Fibroblast of lung (primary cell): ENCODE measurements around the gene GNGT1. TPM values are rescaled to one million over a fixed set of nuclear protein-coding genes. Genes with fewer than 3 reads are reported as not detected.

Experiments used
- DNase-seq, 2 donors: peaks; one replicate each; pipeline versions ENCODE4 v3.0.0 to v3.0.0-alpha.2; 2010; ENCODE audit warnings: low read depth in 2 of 2
- H2AFZ ChIP-seq: 2 replicates; pipeline ENCODE4 v1.5.1; 2012; ENCODE audit warnings: low read length, control low read depth, inconsistent platforms
- H3K27ac ChIP-seq: 2 replicates; pipeline ENCODE4 v1.5.1; 2011; ENCODE audit warnings: low read length, control low read depth; ENCODE audit not compliant: insufficient read depth
- H3K27me3 ChIP-seq: 2 replicates; pipeline ENCODE4 v1.5.1; 2011; ENCODE audit warnings: mild to moderate bottlenecking, low read length; ENCODE audit not compliant: control insufficient read depth, insufficient read depth
- H3K36me3 ChIP-seq: 2 replicates; pipeline ENCODE4 v1.5.1; 2011; ENCODE audit warnings: low read length; ENCODE audit not compliant: control insufficient read depth, insufficient read depth
- H3K4me1 ChIP-seq: 2 replicates; pipeline ENCODE4 v1.5.1; 2011; ENCODE audit warnings: low read length; ENCODE audit not compliant: control insufficient read depth, insufficient read depth; ENCODE audit errors: extremely low read depth
- H3K4me2 ChIP-seq: 2 replicates; pipeline ENCODE4 v1.5.1; 2011; ENCODE audit warnings: low read length, control low read depth; ENCODE audit not compliant: insufficient read depth; ENCODE audit errors: extremely low read depth
- H3K4me3 ChIP-seq, 4 experiments: fragments of 200-600 bp in 1 of 4; sonication (generic) in 1 of 4; replicated peaks in 1 of 4; 2 replicates each; pipeline ENCODE4 v1.5.1; 2011 to 2016; ENCODE audit warnings: low read length in 4 of 4, low read depth in 3 of 4, mild to moderate bottlenecking in 3 of 4, control low read depth in 2 of 4, inconsistent platforms in 1 of 4, mixed read lengths in 1 of 4; ENCODE audit not compliant: insufficient read depth in 1 of 4; ENCODE audit errors: control extremely low read depth in 1 of 4
- H3K79me2 ChIP-seq: 2 replicates; pipeline ENCODE4 v1.5.1; 2012; ENCODE audit warnings: mild to moderate bottlenecking, low read length, inconsistent platforms; ENCODE audit not compliant: control insufficient read depth, insufficient read depth
- H3K9ac ChIP-seq: 2 replicates; pipeline ENCODE4 v1.5.1; 2011; ENCODE audit warnings: mild to moderate bottlenecking, low read length, control low read depth; ENCODE audit not compliant: insufficient read depth
- H3K9me3 ChIP-seq: 2 replicates; pipeline ENCODE4 v1.5.1; 2012; ENCODE audit warnings: low read depth, low read length; ENCODE audit not compliant: control insufficient read depth, insufficient read depth
- H4K20me1 ChIP-seq: 2 replicates; pipeline ENCODE4 v1.5.1; 2011; ENCODE audit warnings: low read length; ENCODE audit not compliant: control insufficient read depth, insufficient read depth; ENCODE audit errors: extremely low read depth
- EZH2 ChIP-seq: IDR thresholded peaks from 2 replicates; pipeline ENCODE4 v1.5.1; 2012; ENCODE audit warnings: low read length, control low read depth, mild to moderate bottlenecking; ENCODE audit errors: missing control alignments
- polyA plus RNA-seq, 2 donors: library from polyadenylated mRNA; depleted of rRNA in 1 of 2; stranded (reverse) in 1 of 2; unstranded in 1 of 2; fragments of >200 nt; gene quantifications; 2 replicates each; pipeline ENCODE4 v1.2.1, GENCODE V29; 2011 to 2012; ENCODE audit warnings: missing spikeins in 1 of 2
- total RNA-seq: library from RNA; depleted of rRNA; stranded (reverse); fragments of >200 nt; gene quantifications from 2 replicates; pipeline ENCODE4 v1.2.1, GENCODE V29; 2014
- TF ChIP-seq, protein P1 (sequence below), 2 donors: IDR thresholded peaks in 1 of 2; conservative IDR thresholded peaks in 1 of 2; 1 replicate in 1 of 2; 2 replicates in 1 of 2; pipeline ENCODE4 v1.5.1; 2011 to 2012; ENCODE audit warnings: low read length in 2 of 2, control low read depth in 1 of 2, inconsistent platforms in 1 of 2, low read depth in 1 of 2, mild to moderate bottlenecking in 1 of 2

The GNGT1 gene
- total and polyA plus RNA-seq, 2 donors (not counting 1 experiment from before 2014, with no cell fraction given) = not detected

DNA sequence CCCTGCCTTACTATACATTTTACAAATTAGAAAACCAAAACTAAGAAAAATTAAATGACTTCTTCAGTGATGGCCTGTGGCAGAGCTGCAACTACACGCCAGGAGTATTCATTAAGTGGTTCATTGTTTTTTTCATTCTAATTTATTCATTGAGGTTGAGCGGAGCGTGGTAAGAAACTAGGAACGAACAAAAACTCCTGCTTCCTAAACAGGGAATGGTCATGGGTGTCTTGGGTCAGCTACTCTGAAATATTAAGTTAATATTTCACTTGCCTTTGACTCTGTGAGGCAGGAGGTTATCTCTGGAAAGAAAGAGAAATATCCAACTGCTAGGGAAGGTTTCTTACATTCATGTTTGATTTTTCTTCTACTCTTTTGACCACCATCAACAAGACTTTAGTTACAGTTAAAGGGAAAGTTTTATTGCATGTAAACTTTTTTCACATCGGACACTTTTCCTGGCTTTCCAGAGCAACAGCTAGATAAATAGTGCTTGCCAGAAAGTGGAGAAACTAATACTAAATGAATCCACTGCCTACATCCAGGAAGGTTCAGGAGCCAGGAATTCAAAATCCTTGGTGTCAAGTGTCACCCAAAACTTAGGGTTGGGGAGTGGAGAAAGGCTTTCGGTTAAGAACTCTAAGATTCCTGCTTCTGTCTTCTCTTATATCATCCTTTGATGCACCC is 14.3 kb downstream of the GNGT1 start:
- H3K27me3 ChIP-seq = no peaks in the 10 kb centered on the region
- no peaks in the 10 kb centered on the region for H3K36me3 ChIP-seq
- TF ChIP-seq, protein P1, sequence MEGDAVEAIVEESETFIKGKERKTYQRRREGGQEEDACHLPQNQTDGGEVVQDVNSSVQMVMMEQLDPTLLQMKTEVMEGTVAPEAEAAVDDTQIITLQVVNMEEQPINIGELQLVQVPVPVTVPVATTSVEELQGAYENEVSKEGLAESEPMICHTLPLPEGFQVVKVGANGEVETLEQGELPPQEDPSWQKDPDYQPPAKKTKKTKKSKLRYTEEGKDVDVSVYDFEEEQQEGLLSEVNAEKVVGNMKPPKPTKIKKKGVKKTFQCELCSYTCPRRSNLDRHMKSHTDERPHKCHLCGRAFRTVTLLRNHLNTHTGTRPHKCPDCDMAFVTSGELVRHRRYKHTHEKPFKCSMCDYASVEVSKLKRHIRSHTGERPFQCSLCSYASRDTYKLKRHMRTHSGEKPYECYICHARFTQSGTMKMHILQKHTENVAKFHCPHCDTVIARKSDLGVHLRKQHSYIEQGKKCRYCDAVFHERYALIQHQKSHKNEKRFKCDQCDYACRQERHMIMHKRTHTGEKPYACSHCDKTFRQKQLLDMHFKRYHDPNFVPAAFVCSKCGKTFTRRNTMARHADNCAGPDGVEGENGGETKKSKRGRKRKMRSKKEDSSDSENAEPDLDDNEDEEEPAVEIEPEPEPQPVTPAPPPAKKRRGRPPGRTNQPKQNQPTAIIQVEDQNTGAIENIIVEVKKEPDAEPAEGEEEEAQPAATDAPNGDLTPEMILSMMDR (conservative IDR thresholded peaks at IDR 0.05 in 1 of 2, IDR thresholded peaks at IDR 0.05 in 1 of 2; ENCODE audit: low read depth in 1 of 2, low read length in 2 of 2) = no peak
- TF ChIP-seq EZH2 = no peak
- H3K4me2 ChIP-seq = peak overlapping the region; percentile 86
- peak in 1 of 2 donors; percentile 16 for DNase-seq
- H4K20me1 ChIP-seq = no peaks in the 10 kb centered on the region
- H3K4me3 ChIP-seq = peak overlapping the region in 2 of 4 experiments; percentile 67 to 78
- peaks cover 37% of the 10 kb centered on the region for H3K79me2 ChIP-seq
- no peaks in the 10 kb centered on the region for H3K9me3 ChIP-seq
- H3K27ac ChIP-seq = no peak overlapping the region
- no peaks in the 10 kb centered on the region for H3K4me1 ChIP-seq
- H3K9ac ChIP-seq = no peak overlapping the region
- peak overlapping the region; percentile 44 for H2AFZ ChIP-seq

DNA sequence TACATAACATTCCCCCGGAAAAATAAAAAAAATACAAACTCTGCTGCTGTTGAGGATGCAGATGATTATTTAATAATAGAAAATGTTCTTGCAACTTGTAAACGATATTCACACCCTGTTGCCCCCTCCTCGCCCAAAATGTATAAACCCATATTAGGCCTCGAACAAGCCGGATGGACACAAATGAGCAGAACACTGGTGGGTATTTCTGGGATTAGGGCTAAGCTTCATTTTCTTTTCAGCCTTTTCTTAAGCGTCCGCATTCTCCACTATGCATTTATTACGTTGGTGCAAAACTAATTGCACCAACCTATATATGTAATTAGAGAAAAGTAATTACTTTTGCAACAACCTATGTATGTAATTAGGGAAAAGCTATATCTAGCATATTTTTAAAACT is 14.8 kb downstream of the GNGT1 start:
- peak in 1 of 2 donors; percentile 5 for DNase-seq
- H4K20me1 ChIP-seq = no peaks in the 10 kb centered on the region
- no peaks in the 10 kb centered on the region for H3K4me1 ChIP-seq
- H3K79me2 ChIP-seq = peaks cover 37% of the 10 kb centered on the region
- no peak for TF ChIP-seq EZH2
- TF ChIP-seq, protein P1 (conservative IDR thresholded peaks at IDR 0.05 in 1 of 2, IDR thresholded peaks at IDR 0.05 in 1 of 2; ENCODE audit: low read depth in 1 of 2, low read length in 2 of 2) = no peak
- peak overlapping the region; percentile 22 for H2AFZ ChIP-seq
- no peaks in the 10 kb centered on the region for H3K9me3 ChIP-seq
- H3K27ac ChIP-seq = peak overlapping the region; percentile 79
- H3K4me3 ChIP-seq = peak overlapping the region; percentile 67 to 78 (median 72)
- H3K27me3 ChIP-seq = no peaks in the 10 kb centered on the region
- peak overlapping the region; percentile 86 for H3K4me2 ChIP-seq
- peaks cover under 1% of the 10 kb centered on the region for H3K36me3 ChIP-seq
- peak overlapping the region; percentile 62 for H3K9ac ChIP-seq

DNA sequence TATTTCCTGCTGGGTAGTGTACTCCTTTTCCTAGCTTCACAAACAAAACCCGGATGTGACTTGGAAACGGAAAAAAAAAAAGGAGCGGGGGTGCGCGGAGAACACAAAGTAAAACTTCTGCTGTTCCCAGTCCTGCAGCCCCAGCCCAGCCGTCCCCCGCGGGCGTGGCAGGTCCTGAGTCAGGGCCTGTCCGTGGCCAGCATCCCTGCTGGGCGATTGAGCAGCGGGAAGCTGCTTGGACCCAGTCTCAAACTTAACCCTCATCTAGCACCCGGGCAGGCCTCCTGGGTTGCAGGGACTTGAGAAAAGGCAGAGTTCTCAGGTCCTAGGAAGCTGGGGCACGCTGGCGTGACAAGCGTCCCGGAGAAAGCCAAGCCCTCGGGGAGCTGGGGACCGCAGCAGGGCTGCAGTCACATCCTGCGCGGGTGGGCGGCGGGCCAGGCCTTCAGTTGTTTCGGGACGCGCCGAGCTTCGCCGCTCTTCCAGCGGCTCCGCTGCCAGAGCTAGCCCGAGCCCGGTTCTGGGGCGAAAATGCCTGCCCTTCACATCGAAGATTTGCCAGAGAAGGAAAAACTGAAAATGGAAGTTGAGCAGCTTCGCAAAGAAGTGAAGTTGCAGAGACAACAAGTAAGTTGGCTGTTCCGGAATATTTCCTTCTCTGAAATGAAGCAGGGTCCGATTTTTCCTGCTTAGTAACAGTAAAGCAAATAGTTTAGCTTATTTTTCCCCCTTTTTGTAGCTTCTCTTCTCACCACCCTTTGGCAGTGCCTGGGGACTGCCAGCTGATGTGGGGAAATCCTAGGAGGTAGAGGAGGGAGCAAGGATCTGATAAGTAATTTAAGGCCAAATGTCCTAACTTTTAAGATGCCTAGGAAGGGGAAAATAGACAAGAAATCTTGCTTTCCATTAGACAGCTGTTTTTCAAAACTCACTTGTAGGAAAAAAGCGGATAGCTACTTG is 15.5 kb downstream of the GNGT1 start, which contains the start of gene GNG11:
Gene GNG11, plus strand, starts transcription at position 129 of the 960 bp plus-strand sequence. Its CDS starts 403 bp downstream, at position 532.
- peaks cover 6% of the 10 kb centered on the region for H3K36me3 ChIP-seq
- TF ChIP-seq EZH2 = no peak
- TF ChIP-seq, protein P1 (conservative IDR thresholded peaks at IDR 0.05 in 1 of 2, IDR thresholded peaks at IDR 0.05 in 1 of 2; ENCODE audit: low read depth in 1 of 2, low read length in 2 of 2) = no peak
- peak within 1 kb of the TSS; percentile 48 for H2AFZ ChIP-seq
- DNase-seq = peak; percentile 74 to 80
- peak within 1 kb of the TSS; percentile 79 for H3K27ac ChIP-seq
- H3K79me2 ChIP-seq = peaks cover 37% of the 10 kb centered on the region
- peak within 1 kb of the TSS; percentile 94 for H3K4me2 ChIP-seq
- no peaks in the 10 kb centered on the region for H3K4me1 ChIP-seq
- H3K9me3 ChIP-seq = no peaks in the 10 kb centered on the region
- no peaks in the 10 kb centered on the region for H4K20me1 ChIP-seq
- H3K27me3 ChIP-seq = no peaks in the 10 kb centered on the region
- peak within 1 kb of the TSS; percentile 67 to 78 (median 72) for H3K4me3 ChIP-seq
- H3K9ac ChIP-seq = peak within 1 kb of the TSS; percentile 62
